GM21723 (cell line): ENCODE data around the gene FBLN1.

Source experiments
- ATAC-seq: cut with Tn5 transposase; IDR thresholded peaks from one replicate; pipeline ENCODE4 v1.9.1; 2021; ENCODE audit warnings: mild to moderate bottlenecking, moderate library complexity; ENCODE audit not compliant: unreplicated experiment

The FBLN1 gene

DNA sequence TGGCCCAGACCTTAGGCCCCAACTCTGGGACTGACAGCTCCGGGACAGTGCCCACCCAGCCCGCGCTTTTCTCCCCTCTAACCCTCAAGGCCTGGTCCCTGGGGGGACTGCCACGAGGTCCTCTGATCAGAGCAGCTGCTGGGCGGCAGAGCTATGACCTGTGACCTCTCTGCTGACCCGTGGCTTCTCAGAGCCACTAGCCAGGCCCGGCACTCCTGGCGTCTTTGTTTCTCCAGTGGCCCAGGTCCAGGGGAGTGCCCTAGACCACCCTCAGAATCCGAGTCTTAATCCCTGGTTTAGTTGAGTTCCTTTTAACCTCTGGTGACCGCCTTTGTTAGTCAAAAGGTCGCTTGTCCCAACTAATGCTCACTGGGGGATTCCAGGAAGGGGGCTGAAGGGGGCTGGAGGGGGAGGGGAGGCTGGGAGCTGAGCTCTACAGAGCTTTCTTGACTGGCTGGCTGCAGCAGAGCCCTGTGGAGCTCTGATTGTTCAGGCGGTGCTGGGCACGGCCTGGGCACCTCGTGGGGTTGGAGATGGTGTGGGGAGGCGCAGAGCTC, 1.2 kb downstream of the FBLN1 start:
- no peak for ATAC-seq

DNA sequence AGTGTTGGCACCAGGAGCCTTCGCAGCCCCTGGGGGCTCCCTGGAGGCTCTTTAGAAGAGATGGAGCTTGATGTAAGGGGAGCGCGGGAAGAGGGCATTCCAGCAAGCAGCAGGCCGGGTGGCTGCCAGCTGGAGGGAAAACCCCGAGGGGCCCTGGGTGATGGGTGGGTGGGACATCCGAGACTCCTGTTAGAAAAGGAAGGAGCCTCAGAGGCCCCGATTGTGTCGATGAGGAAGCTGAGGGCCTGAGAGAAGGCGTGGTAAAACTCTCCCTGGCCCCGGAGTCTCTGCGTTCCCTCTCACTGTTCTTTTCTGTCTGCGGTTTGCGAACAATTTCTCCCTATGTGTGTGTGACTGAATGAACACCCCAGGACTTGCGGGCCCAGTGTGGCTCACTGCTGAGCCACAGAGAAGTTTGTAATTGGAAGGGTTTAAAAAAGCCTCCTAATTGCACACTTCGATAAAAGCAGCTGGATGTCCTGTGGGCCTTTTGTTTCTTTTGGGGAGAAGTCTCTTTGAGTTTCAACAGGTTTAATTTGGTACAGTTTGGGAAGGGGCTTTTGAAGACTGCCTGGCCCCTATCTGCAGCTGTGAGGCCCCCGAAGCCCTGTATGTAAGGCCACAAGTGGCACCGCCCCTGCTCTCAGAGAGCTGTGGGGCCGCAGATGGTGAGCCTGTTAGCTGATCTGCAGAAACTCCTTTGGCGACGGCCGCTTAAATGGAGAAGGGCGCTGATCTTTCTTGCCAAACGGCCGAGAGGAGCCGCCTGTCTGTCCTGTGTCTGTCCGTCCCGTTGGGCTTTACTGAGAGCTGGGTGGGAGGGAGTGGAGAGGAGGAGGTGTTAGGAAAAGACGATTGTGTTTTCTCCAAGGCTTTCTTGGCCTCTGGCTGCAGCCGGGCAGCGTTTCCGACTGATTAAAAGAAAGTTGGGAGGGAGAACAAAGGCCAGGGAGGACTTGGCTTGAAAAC, 2.0 kb downstream of the FBLN1 start:
- no peak for ATAC-seq

DNA sequence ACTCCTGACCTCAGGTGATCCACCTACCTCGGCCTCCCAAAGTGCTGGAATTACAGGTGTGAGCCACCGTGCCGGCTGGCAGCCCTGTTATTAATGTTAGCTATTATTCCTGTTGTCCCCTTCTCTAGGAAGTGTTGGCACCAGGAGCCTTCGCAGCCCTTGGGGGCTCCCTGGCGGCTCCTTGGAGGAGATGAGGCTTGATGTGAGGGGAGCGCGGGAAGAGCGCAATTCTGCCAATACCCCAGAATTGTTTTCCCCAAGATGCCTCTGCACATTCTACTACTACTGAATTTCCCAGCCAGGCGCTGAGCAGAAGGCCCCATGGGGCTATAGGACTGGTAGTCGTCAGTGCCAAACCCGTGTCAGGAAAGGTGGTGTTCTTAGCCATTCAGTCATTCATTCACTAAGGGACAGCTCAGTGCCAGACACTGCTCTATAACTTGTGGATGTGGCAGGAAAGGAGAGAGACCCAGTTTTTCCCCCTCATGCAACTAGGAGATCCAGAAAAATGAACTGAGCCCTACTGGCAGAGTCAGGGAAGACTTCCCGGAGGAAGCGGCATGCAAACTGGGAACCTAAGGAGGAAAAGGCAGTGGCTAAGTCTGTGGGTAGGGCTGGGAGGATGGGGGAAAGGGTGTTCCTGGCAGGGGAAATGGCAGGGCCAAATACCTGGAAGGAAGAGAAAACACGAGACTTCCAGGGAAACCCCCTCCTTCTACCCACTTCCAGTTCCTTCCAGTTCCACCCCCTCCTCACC, 3.5 kb downstream of the FBLN1 start:
- no peak for ATAC-seq

DNA sequence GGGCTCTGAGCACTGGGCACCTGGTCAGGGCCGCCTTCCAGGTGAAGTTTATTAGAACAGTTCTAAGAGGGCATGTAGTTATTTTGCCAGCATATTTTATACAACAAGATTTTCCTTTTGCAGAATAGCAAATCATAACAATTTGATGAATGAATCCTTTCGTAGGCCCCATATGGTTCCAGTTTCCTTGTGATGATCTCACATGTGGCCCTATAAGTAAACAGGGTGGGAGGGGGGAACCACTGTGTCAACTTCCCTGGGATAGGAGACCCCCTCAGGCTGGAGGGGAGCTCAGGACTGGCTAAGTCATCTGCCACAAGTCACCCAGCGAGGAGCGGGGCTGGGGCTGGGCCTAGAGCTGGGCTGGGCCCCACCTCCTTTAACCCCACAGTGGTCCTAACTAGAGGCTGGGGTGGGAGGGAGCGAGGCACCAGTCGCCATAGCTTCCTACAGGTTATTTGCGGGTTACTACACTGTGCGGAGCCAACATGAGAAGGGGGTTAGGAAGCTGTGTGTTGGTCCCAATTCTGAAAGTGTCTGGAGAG, 4.2 kb downstream of the FBLN1 start:
- ATAC-seq: no peak

DNA sequence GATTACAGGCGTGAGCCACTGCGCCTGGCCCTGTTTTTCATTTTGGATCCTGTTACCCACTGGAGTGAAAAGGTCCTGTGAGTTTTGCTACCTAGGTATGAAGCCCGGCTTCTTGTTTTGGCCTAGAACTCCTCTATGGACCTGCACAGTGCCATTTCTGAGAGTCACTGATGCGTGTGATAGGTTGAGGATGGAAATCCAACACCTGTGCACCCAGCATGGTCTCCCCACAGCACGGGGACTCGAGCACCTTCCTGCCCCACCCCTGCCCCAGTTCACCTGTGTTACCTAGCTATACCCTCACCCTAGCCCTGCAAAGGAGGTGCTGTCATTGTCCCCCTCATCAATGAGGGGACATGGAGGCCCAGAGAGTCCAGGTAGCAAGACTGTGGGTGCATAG, 5.1 kb downstream of the FBLN1 start:
- no peak for ATAC-seq

DNA sequence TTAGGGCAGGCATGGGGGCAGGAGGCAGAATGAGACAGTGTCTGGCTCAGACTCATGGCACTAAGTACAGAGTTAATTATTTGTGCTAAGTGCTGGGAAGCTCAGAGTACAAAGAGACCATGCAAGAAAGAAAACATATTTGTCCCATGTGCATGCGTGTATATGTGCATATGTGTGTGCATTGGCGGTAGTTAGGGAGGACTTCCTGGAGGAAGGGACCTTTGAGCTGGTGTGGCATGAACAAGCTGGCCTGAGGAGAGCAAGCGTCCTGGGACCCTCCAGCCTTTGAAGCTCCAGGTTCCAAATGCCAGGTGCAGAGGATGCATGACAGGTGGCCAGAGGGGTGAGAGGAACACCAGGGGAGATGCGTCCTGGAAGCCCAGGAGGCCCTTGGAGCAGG, 6.1 kb downstream of the FBLN1 start:
- ATAC-seq: no peak

DNA sequence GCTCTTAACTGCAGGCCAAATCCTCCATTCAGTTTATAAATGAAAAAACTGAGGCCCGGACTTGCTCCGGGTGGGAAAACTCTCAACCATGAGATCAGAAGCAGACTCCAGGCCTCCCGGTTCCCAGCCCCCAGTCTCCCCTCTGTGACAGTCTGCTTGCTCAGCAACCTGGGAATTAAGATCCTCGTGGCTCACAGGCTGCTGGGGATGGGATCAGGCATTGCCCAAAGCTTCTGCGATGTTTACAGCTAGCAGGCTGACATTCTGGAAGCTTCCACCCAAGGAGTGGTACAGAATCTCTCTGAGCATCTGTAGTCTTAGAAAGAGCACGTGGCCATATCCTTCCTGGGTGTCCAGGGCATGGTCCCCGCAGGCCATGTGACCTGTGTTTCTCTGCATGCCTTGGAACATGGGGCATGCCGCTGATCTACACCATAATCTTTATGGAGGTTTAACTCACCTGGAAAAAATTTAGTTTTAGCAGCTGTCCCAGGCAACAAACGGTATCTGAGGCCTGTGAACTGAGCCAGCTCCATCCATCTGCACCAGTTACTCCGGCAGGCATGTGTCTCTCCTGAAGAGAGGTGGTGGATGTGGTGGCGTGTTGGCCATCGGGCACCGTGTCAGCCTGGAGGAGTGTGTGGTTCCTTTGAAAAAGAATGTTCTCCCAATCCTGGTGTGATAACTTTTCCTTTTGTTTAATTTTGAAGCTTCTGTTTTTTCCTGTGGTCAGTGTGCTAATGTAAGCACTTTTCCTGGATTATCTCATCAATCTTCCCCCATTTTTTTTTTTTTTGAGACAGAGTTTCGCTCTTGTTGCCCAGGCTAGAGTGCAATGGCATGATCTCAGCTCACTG, 7.9 kb downstream of the FBLN1 start:
- ATAC-seq: no peak

DNA sequence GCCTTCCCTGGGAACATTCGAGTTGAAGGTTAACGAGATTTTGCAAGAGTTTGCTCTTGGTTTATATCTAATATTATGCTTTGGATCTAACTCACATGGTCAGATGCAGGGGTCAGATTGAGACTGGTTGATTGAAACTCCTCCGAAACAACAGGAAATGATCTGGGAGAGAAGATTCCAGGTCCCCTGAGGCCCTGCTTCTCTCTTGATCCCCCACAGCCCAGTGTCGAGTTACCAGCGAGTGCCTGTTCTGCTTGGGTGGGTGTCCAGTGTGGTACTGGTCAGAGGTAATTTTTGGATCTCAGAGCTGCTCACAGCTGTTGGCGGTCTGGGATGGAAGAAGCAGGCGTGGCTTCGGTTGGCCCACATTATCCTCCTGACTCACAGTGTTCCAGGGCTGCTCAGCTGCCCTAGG, 9.2 kb downstream of the FBLN1 start:
- no peak for ATAC-seq

DNA sequence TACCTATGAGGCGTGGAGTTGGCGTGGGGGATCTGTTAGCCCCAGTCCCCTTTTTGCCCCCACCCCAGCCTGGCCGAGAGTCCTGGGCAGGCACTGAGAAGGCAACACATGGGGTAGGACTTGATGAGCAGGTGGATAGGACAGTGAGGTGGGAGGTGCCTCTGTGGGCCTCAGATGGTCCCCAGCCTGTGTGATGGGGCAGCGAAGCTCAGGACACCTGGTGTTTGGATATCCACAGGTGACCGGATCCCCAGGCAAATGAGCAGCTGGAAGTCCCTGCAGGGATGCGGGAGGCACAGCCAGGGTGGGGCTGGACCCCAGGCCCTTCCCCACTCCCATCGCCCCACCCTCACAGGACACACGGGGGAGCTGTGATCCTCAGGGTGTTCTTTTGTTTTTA, 9.7 kb downstream of the FBLN1 start:
- no peak for ATAC-seq

DNA sequence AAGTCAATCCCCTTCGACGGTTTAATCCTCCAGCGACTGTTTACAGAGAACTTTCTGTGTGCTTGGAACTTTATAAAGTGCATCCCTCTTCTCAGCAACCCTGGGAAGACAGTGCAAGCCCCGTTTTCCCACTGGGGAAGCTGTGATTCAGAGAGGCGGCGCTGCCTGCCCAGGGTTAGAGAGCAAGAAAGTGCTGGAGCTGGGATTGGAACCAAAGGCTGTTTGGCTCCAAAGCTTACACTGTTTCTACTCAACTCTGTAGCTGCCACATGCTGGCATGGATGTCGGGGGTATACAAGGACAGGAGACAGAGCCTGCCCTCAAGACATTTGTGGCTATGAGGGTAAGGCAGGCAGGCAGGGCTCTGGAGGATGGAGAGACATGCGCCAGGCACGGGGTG, 13.0 kb downstream of the FBLN1 start:
- ATAC-seq: no peak

DNA sequence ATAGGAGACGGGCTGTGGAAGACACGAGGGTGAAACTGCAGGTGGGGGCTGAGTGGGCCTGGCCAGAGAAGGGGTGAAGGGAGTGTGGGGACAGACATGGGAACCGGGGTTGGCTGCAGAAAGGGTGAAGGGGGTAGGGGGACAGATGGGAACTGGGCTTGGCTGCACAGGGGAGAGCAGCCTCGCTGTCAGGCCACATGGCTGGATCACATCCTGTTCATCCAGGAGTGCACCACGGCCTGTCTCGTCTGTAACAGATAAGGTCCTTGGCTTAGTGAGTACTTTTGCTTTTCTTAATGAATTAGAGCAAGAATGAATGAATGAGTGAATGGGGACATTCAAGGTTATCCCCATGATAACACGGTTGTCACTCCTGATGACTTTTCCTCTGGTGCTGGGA, 13.5 kb downstream of the FBLN1 start:
- ATAC-seq: no peak

DNA sequence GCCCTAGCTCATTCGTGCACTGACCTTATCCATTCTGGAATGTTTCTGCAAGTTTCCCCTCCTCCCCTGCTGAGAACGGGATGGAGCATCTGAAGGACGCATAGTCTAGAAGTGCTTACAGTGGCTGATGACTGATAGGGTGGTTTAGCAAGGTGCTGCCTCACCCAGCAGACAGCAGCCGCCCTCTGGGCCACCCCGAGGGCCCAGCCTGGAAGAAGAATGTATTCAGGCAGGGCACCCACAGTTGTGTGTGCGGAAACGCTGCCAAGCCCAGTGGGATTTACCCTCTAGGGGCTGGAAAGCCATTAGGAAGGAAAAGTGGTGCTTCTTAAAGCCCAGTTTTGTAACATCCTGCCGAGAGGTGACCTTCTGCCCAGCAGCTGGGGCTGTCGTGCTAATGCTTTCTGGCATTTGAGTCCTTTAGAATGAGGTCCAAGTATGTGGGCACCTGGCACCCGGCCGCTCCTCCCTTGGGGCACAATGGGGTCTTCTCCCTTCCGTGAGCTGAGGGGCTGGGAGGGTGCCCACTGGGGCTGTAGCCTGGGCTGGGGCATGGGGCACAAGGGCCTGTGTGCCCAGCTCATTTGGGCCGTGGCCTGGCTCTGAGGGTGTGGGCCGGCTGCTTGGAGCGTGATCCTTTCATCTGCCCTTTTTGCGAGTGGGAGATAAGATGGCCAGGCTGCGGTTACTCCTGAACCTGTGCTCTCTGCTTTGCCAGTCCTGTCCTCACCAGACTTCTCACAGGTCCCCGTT, 14.4 kb downstream of the FBLN1 start:
- no peak for ATAC-seq

DNA sequence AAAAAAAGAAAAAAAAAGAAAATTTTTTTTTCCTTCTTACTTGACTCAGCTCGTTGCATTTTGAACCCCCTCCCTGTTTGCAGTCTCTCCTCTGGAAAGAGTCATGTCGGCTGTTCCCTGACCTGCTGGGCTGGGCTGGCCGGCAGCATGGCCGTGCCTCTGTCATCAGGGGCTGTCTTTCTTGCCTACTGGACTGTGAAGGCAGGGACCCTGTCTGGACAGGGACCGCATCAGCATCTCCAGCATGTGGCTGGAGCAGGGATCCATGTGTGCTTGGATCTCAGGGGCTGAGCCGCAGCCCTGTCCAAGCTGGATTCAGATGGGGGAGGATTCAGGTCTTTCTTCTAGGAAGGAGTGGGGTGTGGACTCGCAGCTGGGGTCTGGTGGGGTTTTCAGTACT, 15.5 kb downstream of the FBLN1 start:
- no peak for ATAC-seq

DNA sequence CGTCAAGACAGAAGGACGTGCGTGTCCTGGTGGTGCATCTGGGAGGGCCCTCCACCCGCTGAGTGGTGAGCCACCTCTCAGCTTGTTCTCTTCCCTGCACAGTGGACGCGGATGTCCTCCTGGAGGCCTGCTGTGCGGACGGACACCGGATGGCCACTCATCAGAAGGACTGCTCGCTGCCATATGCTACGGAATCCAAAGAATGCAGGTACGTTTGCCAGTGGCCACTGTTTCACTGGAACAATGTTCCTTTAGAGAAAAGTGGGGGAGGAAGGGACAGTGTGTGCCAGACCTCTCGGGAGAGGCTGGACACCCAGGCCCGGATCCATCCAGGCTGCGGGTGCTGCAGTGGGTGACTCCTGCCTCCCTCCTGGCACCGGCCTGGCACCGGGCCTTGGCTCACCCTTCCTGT, 15.9 kb downstream of the FBLN1 start:
- no peak for ATAC-seq

DNA sequence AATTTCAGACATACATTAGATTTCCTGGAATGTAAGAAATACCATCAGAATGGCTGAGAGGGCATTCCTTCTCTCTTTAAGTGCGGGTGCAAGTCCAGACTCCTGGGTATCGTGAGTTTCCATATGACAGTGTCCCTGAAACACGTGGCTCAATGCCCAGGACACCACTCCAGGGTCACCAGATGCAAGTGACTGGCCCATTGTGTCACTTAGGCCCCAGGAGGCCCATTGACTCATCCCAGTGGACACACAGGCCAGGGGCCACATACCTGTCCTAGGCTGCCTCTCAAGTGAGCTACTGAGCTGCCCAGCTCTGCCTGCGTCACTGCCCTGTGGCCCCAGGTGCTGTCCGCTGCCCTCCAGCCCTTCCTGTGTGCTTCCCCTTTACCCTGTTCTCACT, 18.5 kb downstream of the FBLN1 start:
- ATAC-seq: no peak

DNA sequence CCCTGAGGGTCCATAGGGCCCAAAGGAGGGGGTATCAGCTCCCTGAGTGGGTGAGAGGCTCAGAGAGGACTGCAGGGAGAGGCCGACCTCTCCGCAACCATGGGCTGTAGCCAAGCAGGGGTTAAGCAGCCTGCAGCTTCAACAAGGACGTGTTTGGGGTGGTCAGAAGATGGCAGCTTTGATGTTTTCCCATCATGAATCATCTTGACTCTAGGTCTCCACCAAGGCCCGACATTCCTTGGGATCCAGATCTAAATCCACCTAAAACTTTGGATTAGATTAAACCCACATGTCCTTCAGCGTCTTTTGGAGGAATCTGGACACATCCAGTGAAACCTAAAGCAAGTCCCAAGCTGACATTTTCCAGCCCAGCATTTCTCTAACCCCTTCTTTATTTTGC, 19.8 kb downstream of the FBLN1 start:
- no peak for ATAC-seq

DNA sequence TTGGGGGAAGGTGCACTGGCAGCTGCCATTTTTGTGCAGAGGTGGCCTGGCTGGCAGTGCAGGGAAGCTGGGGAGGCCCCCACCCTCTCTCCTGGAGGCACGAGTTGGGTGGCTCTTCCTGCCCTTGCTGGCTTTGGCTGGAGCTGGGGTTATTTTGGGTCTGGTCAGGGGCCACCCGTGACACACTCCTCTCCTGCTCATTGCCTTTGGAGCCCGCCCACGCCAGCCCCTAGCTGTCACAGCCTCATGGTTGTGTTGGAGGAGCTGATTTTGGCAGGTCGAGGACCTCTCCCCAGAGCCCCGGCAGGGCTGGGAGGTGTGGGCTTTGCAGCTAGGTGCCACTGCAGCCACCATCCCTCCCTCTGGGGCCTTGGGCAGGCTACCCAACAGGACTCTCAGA, 21.5 kb downstream of the FBLN1 start:
- no peak for ATAC-seq

DNA sequence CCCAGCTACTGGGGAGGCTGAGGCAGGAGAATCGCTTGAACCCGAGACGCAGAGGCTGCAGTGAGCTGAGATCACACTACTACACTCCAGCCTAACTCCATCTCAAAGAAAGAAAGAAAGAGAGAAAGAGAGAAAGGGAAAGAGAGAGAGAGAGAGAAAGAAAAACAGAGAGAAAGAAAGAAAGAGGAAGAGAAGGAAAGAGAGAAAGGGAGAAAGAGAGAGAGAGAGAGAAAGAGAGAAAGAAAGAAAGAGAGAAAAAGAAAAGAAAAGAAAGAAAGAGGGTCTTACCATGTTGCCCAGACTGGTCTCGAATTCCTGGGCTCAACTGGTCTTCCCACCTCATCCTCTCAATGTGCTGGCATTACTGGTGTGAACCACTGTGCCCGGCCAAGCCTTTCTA, 22.3 kb downstream of the FBLN1 start:
- ATAC-seq: no peak

DNA sequence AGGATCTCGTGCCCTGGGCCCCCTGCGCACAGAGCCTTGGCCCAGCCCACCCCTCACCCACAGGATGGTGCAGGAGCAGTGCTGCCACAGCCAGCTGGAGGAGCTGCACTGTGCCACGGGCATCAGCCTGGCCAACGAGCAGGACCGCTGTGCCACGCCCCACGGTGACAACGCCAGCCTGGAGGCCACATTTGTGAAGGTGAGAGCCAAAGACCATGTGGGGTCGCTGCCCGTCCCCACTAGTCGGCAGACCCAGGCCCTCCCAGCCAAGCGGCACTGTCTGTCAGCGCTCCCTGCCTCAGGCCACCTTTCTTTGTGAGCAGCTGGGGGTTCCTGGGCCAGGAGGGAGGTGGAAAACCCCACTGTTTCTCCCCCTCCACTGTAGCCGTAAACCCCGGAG, 22.8 kb downstream of the FBLN1 start:
- ATAC-seq: no peak

DNA sequence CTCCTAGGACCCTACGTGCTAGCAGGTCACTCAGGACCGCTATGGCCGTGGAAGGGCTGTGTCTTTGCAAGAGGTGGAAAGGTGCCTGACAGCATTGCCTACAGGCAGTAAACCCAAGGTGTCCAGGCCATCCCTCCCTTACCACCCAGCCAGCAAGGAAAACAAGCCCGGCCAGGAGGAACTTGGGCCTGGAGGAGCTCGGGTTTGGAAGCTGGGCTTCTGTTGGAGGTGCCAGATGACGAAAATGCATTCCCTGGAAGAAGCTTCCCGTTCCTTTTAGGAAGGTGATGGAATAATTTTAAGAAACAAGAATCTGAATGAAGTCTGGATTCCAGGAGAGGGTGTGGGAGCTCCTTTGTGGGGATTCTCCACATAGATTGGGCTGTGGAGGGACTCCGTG, 23.6 kb downstream of the FBLN1 start:
- no peak for ATAC-seq
